ENCODE measurements around the gene OR52I2.
A peak's percentile ranks its signal among the peaks of the same experiment; 100 is the strongest.

OR52I2 gene

DNA sequence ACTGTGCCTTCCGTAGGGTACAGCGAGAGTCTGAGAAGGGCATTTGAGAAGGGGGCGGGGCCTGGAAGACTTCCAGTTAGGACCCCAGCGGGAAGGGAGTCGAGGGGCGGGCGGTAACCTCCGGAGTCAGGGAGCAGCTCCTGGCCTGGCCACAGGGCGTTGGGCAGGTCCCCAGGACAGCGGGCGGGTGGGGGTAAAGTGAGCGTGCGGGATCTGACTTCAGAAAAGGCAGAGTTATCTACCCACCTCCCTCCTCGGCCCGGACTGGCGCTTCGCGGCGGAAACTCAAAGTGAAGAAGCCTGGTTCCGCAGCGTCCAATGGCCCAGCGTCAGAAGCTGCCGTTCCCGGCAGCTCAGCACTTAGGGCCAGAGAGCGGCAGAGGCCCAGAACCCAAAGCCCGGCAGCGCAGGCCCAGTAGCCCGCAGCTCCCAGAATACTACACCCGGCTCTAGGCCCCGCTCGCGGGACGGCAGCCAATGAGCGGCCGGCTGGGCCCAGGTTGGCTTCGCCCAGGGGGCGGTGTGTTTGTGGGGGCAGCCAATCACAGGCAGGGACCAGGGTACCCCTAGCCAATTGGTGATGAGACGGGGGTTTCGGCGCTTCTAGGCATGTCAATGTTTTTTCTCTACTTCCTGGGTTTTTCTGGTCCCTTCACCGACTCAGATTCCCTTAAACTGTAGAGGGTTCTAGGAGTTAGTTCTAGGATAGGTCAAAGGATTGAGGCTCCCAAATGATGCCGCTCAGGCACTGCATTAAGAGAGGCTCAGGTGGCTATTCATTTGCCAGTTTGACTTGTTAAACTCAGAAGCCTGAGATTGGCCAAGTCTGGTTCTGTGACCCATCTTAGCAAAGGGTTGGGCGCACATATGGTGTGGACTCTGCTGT, 26.5 kb downstream of the OR52I2 start, which contains the start of gene TRIM68:
TSS of gene TRIM68 (minus strand) at position 451 of the 886 bp plus-strand sequence. CDS start 2,727 bp downstream, outside the sequence.
- peak; percentile 92 for DNase-seq (ENCODE audit: low read depth in 2 of 2)

DNA sequence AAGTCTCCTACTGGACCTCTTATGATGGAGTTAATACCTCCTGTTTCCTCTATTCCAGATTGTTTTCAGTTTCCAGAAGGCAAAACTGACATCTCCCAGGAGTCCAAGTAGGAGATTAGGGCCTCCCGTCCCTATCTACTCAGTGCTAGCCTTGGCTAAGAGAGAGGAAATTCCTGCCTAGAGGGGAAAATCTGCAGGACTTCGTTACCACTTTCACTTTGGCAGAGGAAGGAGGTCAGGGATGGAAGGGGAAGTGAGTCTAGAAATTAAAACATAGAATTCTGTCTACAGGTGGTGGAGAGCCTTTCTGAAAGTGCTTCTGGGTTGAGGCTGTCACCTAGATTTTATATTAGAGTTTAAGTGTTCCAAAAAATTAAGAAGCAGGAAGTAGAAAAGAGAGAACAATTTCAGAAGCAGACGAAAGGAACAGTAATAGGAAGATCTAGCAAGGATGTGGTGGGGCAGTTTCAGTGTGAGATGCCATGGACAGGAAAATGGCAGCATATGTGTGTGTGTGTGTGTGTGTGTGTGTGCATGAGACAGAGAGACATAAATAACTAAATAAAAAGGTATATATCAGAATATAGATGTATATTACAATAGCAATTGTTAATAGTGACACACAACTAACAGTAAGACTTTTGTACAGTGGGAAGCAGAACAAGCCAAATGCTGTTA, 28.9 kb downstream of the OR52I2 start:
- DNase-seq (ENCODE audit: low read depth in 2 of 2), result no peak

DNA sequence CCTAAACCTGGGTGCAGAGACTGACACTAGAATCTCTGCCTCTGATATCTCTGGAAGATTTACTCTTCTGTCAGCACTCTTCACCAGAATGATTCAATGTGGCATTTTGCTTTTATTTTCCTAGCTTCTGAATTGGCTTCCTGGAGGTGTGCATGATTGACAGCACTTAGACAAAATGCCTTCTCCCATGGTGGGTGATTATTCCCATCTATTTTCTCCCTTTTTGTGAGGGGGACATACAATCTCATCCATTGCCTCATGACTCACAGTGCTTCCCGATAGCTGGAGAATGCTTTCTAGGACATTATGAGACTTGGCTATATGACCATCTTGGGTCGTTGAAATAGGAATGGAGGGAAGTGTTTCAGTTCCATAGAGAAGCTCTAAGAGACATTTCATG, 30.4 kb downstream of the OR52I2 start:
- no peak for DNase-seq (ENCODE audit: low read depth in 2 of 2)

DNA sequence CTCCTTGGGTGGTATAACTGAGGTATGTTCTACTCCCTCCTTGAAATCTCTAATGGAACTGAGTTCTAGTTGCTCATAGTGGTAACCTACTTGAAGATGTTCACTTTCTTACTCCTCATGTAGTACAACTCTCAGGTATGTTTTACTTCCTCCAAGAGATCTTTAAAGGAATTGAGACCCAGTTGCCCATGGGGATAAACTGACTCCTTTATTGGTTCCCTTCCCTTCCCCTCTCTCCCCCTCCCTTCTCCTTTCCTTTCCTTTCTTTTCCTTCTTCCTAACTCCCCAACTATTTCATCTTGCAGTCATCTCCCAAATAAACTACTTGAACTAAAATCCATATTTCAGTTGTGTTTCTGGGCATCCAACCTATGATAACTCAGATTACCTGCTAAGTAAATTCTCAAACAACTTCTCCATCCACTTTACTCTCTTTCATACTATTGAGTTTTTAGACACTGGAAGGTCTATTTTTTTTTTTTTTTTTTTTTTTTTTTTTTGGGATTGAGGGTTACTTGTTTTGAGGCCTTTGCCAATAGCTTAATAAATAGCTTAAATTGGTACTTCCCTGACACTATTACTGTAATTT, 34.4 kb downstream of the OR52I2 start:
- DNase-seq (ENCODE audit: low read depth in 2 of 2), result no peak

DNA sequence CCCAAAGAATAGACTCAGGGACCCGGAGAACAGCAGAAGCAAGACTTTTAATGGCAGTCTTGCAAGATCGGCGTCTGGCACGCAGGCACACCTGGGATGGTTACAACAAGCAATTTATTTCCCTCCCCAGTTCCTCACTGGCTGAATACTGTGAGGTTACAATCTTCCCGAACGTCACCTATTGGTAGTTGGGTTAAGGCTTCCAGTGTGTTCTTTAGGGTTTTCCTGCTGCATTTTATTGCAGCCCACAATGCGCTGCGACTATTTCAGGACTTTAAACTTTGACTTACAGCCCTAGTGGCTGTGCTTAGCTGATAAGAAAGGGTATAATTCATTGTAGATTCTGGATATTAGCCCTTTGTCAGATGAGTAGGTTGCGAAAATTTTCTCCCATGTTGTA, 38.0 kb downstream of the OR52I2 start:
- DNase-seq (ENCODE audit: low read depth in 2 of 2), result no peak

DNA sequence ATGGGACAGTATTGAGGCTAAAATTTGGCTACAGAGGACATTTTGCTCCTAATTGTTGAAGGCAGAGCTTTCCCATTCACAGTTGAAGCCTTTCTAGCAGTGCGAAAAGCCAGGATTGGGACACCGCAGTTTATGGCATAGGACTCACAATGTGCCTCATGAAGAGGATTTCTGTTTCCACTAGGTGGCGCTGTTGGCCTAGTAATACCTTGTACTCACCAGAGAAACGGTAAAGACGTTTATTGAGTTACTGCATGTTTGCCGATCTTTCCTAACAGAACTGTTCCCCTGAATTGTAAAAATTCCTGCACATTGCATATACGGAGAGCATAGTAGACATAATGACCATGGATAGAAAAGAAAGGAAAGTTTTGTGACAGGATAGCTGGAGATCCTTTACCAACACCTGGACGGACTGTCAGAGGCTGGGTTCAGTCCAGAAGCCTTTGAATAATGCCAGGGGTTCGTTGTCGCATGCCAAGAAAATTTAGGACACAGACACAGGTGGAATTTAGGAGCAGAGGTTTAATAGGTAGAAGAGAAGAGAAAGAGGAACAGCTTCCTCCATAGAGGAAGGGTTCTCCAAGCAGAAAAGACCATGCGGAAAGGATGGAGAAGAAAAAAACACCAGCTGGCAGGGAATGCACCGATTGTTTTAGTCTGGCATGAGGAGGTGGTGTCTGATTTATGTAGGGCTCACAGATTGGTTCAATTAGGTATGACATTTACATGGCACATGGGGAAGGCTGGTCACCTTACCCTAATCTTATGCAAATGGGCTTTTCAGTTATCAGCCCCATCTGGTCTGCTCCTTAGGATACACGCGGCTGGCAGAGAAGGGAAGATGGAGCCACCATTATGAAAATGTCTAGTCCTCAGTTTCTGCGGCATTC, 44.9 kb downstream of the OR52I2 start:
- no peak for DNase-seq (ENCODE audit: low read depth in 2 of 2)

DNA sequence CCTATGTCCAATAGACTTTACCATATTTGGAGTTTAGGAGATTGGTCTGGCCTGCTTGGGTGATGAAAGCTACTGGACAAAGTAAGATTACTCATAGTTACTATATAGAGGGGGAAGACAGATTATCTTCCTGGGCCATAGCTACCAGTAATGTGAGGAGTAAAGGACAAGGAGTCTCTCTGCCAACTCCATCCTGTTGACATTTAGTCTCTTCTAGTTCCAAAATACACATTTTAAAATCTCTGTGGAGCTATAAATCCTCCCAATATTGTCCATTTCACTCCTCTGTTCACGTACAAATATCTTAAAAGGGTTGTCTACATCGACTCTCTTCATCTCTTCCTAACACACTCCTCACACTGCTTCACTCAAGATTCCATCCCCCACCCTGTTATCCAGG, 54.6 kb downstream of the OR52I2 start:
- DNase-seq (ENCODE audit: low read depth in 2 of 2), result no peak

DNA sequence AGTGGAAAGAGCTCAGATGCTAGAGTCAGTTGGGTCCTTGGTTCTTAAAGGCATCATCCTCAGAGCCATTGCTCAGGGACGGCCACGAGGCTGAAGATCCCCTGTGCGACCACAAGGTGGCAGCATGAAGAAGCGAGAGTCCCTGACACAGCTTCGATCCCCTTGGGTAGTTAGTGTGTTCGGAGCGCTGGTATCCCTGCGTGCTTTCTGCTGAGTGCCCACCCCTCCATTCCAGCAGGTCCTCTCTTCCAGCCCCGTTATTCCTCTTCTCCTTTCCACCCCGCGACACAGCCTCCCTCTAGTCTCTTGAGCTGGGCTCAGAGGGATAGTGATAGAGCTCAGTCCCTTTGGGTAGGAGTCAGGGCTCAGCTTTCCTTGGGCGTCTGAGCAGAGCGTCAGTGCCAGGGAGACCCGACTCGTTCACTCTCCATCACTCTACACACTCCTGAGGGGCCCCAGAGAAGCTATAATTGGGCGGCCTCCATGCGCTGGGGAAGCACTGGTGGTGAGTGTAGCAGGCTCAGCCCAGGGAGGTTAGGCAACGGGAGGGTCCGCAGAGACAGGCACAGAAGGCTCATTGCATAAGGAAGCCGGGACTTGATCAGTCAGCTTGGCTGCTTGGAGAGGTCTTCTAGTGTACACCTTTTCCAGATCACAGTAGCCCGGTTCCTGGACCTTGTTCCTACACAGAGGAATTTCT, 55.6 kb downstream of the OR52I2 start, which contains the start of gene OR51D1:
TSS of gene OR51D1 (plus strand) at position 516 of the 700 bp plus-strand sequence. CDS start 2,314 bp downstream, outside the sequence.
- peak; percentile 28 to 36 for DNase-seq (ENCODE audit: low read depth in 2 of 2)

DNA sequence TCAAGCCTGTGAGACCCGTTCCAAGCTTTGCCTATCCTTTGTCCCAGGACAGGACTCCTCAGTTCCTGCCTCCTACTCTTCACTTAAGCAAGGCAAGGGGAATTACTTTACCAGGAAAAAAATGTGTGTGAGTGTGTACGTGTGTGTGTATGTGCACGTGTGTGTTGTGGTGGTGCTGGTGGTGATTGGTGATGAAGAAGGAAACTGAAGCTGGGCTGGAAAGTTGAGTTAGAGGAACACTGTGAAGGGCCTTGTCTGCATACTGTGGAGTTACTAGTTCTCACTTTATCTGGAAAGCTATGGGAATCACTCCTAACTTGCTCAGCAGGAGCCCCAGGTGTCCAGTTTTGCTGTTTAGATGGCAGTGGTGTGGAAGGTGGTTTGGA, 56.1 kb downstream of the OR52I2 start:
- no peak for DNase-seq (ENCODE audit: low read depth in 2 of 2)

DNA sequence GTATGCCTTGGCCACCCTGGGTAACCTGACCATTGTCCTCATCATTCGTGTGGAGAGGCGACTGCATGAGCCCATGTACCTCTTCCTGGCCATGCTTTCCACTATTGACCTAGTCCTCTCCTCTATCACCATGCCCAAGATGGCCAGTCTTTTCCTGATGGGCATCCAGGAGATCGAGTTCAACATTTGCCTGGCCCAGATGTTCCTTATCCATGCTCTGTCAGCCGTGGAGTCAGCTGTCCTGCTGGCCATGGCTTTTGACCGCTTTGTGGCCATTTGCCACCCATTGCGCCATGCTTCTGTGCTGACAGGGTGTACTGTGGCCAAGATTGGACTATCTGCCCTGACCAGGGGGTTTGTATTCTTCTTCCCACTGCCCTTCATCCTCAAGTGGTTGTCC, 58.4 kb downstream of the OR52I2 start:
- no peak for DNase-seq (ENCODE audit: low read depth in 2 of 2)

DNA sequence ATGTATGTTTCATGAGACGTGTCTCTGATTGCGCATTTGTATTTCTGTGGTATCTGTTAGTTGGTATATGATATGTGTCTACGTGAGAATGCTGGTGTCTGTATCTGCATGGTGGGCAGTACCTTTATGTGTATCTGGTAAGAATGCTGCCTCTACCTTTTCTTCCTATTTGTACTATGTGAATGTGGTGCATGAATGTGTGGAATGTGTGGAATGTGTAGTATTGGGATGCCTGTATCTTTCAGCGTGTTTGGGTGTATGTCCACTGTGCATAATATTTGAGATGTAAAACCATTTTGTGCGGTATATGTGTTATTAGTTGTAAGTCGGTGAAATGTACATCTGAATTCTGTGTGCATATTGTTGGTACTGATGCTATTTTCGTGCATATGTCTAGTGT, 60.0 kb downstream of the OR52I2 start:
- no peak for DNase-seq (ENCODE audit: low read depth in 2 of 2)

DNA sequence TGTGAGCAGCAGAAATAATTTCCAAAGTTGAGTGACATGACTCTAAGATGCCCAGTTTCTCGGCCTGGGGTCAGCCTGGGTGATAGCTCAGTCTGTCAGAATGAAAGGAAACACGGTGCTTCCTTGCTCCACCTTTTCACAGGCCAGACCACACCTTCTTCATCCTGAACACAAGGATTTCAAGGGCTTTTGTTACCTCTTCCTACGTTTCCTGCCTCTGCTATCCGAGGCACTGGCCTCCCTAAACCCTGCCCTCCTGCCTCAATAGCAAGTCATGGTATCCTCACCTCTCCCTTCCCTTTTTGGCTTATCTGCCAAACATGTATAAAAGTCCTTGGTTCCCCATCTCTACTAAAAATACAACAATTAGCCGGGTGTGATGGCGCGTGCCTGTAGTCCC, 60.5 kb downstream of the OR52I2 start:
- DNase-seq (ENCODE audit: low read depth in 2 of 2), result no peak

All from stimulated activated CD8-positive, alpha-beta memory T cell treated with anti-CD3 and anti-CD28 coated beads, Interleukin-15, amount 100 ng/mL, for 48 hours (primary cell).